A673 (cell line): ENCODE measurements around the gene MAML3.

Experiments used
- CTCF ChIP-seq: fragments of 300-800, 200-600 bp; sonication (generic); conservative IDR thresholded peaks from 2 replicates; pipeline ENCODE4 v1.5.1; 2017; ENCODE audit warnings: low read depth, mild to moderate bottlenecking, antibody characterized with exemption, low read length, moderate library complexity, mixed read lengths
- EZH2 ChIP-seq: fragments of 200-600 bp; sonication (generic); IDR thresholded peaks from 2 replicates; pipeline ENCODE4 v1.6.1; 2017; ENCODE audit warnings: borderline replicate concordance, low read depth, mild to moderate bottlenecking, mixed read lengths, antibody characterized with exemption, low read length; ENCODE audit not compliant: poor library complexity, severe bottlenecking

- TF ChIP-seq CTCF (no peak), EZH2 (no peak)
Measured at GRCh38 chr4:139892973-139893736, 260.8 kb downstream of the MAML3 start.
